H9 (cell line): ENCODE results near the gene PITX3. TPM values are rescaled to one million over a fixed set of nuclear protein-coding genes. Genes with fewer than 3 reads are reported as not detected.

Experiments used
- DNase-seq: peaks from one replicate; pipeline ENCODE4 v3.0.0-alpha.2; 2017
- H2AFZ ChIP-seq: one replicate; pipeline ENCODE4 v1.6.1; 2013; ENCODE audit warnings: mild to moderate bottlenecking, low read length, control low read depth, moderate library complexity
- H2AK5ac ChIP-seq: 2 replicates; pipeline ENCODE4 v1.6.1; 2013; ENCODE audit warnings: low read length, control low read depth, mixed read lengths; ENCODE audit not compliant: insufficient read length
- H2BK120ac ChIP-seq: one replicate; pipeline ENCODE4 v1.6.1; 2013; ENCODE audit warnings: low read depth, mild to moderate bottlenecking, low read length, control low read depth, inconsistent platforms; ENCODE audit not compliant: poor library complexity, severe bottlenecking
- H2BK12ac ChIP-seq: 2 replicates; pipeline ENCODE4 v1.6.1; 2013; ENCODE audit warnings: low read length, control low read depth, mixed read lengths, low read depth; ENCODE audit not compliant: insufficient read length
- H2BK15ac ChIP-seq: 2 replicates; pipeline ENCODE4 v1.6.1; 2013; ENCODE audit warnings: low read depth, low read length, control low read depth
- H2BK20ac ChIP-seq: one replicate; pipeline ENCODE4 v1.6.1; 2013; ENCODE audit warnings: low read depth, mild to moderate bottlenecking, low read length, control low read depth, inconsistent platforms; ENCODE audit not compliant: poor library complexity, severe bottlenecking
- H2BK5ac ChIP-seq: 2 replicates; pipeline ENCODE4 v1.6.1; 2013; ENCODE audit warnings: low read length, control low read depth, mixed read lengths; ENCODE audit not compliant: insufficient read length
- H3K14ac ChIP-seq: 2 replicates; pipeline ENCODE4 v1.6.1; 2013; ENCODE audit warnings: low read length, control low read depth; ENCODE audit not compliant: insufficient read depth
- H3K18ac ChIP-seq: 2 replicates; pipeline ENCODE4 v1.6.1; 2013; ENCODE audit warnings: low read depth, mild to moderate bottlenecking, mixed read lengths, low read length, control low read depth; ENCODE audit not compliant: insufficient read length
- H3K23ac ChIP-seq: 2 replicates; pipeline ENCODE4 v1.6.1; 2013; ENCODE audit warnings: low read length, control low read depth, mixed read lengths, low read depth; ENCODE audit not compliant: insufficient read length
- H3K23me2 ChIP-seq: 2 replicates; pipeline ENCODE4 v1.6.1; 2013; ENCODE audit warnings: low read depth, mild to moderate bottlenecking, mixed read lengths, low read length, control low read depth; ENCODE audit not compliant: insufficient read length, poor library complexity, severe bottlenecking
- H3K27ac ChIP-seq: 2 replicates; pipeline ENCODE4 v1.5.1; 2013; ENCODE audit warnings: low read length, control low read depth, mixed read lengths, low read depth; ENCODE audit not compliant: insufficient read length
- H3K27me3 ChIP-seq: 2 replicates; pipeline ENCODE4 v1.6.1; 2013; ENCODE audit warnings: low read length, control low read depth, inconsistent platforms; ENCODE audit not compliant: insufficient read depth
- H3K4ac ChIP-seq: 2 replicates; pipeline ENCODE4 v1.6.1; 2013; ENCODE audit warnings: low read depth, mild to moderate bottlenecking, control low read depth, inconsistent platforms, low read length, moderate library complexity
- H3K4me1 ChIP-seq: 2 replicates; pipeline ENCODE4 v1.6.1; 2013; ENCODE audit warnings: low read length, control low read depth, inconsistent platforms; ENCODE audit not compliant: insufficient read depth
- H3K4me2 ChIP-seq: 2 replicates; pipeline ENCODE4 v1.6.1; 2013; ENCODE audit warnings: low read length, control low read depth, mixed read lengths; ENCODE audit not compliant: insufficient read length, insufficient read depth
- H3K56ac ChIP-seq: 2 replicates; pipeline ENCODE4 v1.6.1; 2013; ENCODE audit warnings: low read depth, mild to moderate bottlenecking, mixed read lengths, low read length, control low read depth; ENCODE audit not compliant: insufficient read length
- H3K79me1 ChIP-seq: 2 replicates; pipeline ENCODE4 v1.6.1; 2013; ENCODE audit warnings: low read depth, mild to moderate bottlenecking, moderate library complexity, low read length, control low read depth, inconsistent platforms; ENCODE audit not compliant: insufficient read depth, poor library complexity, severe bottlenecking
- H3K79me2 ChIP-seq: 2 replicates; pipeline ENCODE4 v1.6.1; 2013; ENCODE audit warnings: low read length, control low read depth, inconsistent platforms; ENCODE audit not compliant: insufficient read depth
- H3K9ac ChIP-seq: 2 replicates; pipeline ENCODE4 v1.6.1; 2013; ENCODE audit warnings: low read length, control low read depth, mixed read lengths; ENCODE audit not compliant: insufficient read length; ENCODE audit errors: extremely low read depth
- H3K9me3 ChIP-seq: one replicate; pipeline ENCODE4 v1.6.1; 2013; ENCODE audit warnings: low read depth, low read length, inconsistent platforms; ENCODE audit not compliant: control insufficient read depth
- H3T11ph ChIP-seq: one replicate; pipeline ENCODE4 v1.6.1; 2013; ENCODE audit warnings: mild to moderate bottlenecking, low read length, control low read depth, inconsistent platforms
- H4K20me1 ChIP-seq: one replicate; pipeline ENCODE4 v1.6.1; 2013; ENCODE audit not compliant: control insufficient read depth, insufficient read length, insufficient read depth
- H4K5ac ChIP-seq: 2 replicates; pipeline ENCODE4 v1.6.1; 2013; ENCODE audit warnings: low read depth, mild to moderate bottlenecking, mixed read lengths, low read length, control low read depth; ENCODE audit not compliant: insufficient read length
- H4K8ac ChIP-seq: replicated peaks from 2 replicates; pipeline ENCODE4 v1.6.1; 2013; ENCODE audit warnings: low read length, control low read depth, mixed read lengths, low read depth; ENCODE audit not compliant: insufficient read length
- H4K91ac ChIP-seq: 2 replicates; pipeline ENCODE4 v1.6.1; 2013; ENCODE audit warnings: low read depth, mild to moderate bottlenecking, moderate library complexity, mixed read lengths, low read length, control low read depth; ENCODE audit not compliant: insufficient read length
- H3K27ac Mint-ChIP-seq, 3 experiments: 2 replicates in 2 of 3; 3 replicates in 1 of 3; pipeline ENCODE4 v1.8.0; 2020 to 2021; ENCODE audit warnings: mixed read lengths in 3 of 3, mild to moderate bottlenecking in 1 of 3, moderate library complexity in 1 of 3
- H3K27me3 Mint-ChIP-seq: 2 replicates; pipeline ENCODE4 v1.8.0; 2021; ENCODE audit warnings: low read depth, mild to moderate bottlenecking, moderate library complexity, mixed read lengths
- H3K36me3 Mint-ChIP-seq, 3 experiments: 2 replicates in 2 of 3; 3 replicates in 1 of 3; pipeline ENCODE4 v1.8.0; 2020 to 2021; ENCODE audit warnings: low read depth in 3 of 3, mixed read lengths in 3 of 3; ENCODE audit not compliant: insufficient read depth in 1 of 3
- H3K4me1 Mint-ChIP-seq, 2 experiments: 2 replicates each; pipeline ENCODE4 v1.8.0; 2020; ENCODE audit warnings: mixed read lengths in 2 of 2
- H3K4me3 Mint-ChIP-seq, 2 experiments: 2 replicates in 1 of 2; 3 replicates in 1 of 2; pipeline ENCODE4 v1.8.0; 2020 to 2021; ENCODE audit warnings: mild to moderate bottlenecking in 2 of 2, mixed read lengths in 2 of 2, moderate library complexity in 1 of 2
- H3K9me3 Mint-ChIP-seq, 2 experiments: 2 replicates in 1 of 2; 3 replicates in 1 of 2; pipeline ENCODE4 v1.8.0; 2020; ENCODE audit warnings: mild to moderate bottlenecking in 2 of 2, mixed read lengths in 2 of 2, moderate library complexity in 1 of 2
- CTCF ChIP-seq: fragments of 200-600 bp; sonication (generic); conservative IDR thresholded peaks from 3 replicates; pipeline ENCODE4 v1.8.0; 2021; ENCODE audit warnings: antibody characterized with exemption, mild to moderate bottlenecking
- WGBS: extraction: QIAGEN DNeasy Blood & Tissue Kit; methylation state at CpG from one replicate; pipeline ENCODE4 v1.1.7; 2013; ENCODE audit warnings: missing lambda C conversion rate, low lambda C conversion rate, mixed read lengths; ENCODE audit not compliant: insufficient read length; ENCODE audit errors: extremely low coverage; 5-methylcytosine and 5-hydroxymethylcytosine counted together
- total RNA-seq: library from RNA; stranded (reverse); gene quantifications from 2 replicates; pipeline ENCODE4 v1.2.1, GENCODE V29; 2021

The PITX3 gene
- total RNA-seq, 1 experiment from 2014 or later = not detected

GRCh38 chr10:102246261-102246660 is 4.9 kb upstream of the PITX3 start:
- H3K36me3 Mint-ChIP-seq = no peaks in the 10 kb centered on the region

More at GRCh38 chr10:102246261-102246660, 4.9 kb upstream of the PITX3 start:
- Histone ChIP-seq H2BK20ac (no peak overlapping the region), H2AFZ (no peak overlapping the region), H3K4me2 (peak overlapping the region; percentile 88), H3K79me1 (peaks cover 2% of the 10 kb centered on the region), H2AK5ac (no peak overlapping the region), H2BK15ac (no peak overlapping the region), H3K23ac (no peak overlapping the region), H3K14ac (no peak overlapping the region), H3K27me3 (peaks cover 13% of the 10 kb centered on the region; the same call in 1 of the 2 replicates), H3K9ac (peak overlapping the region; percentile 53), H2BK12ac (no peak overlapping the region), H3K79me2 (peaks cover 5% of the 10 kb centered on the region; the same call in 1 of the 2 replicates), H4K5ac (no peak overlapping the region), H3K18ac (no peak overlapping the region), H3K9me3 (no peaks in the 10 kb centered on the region), H2BK5ac (no peak overlapping the region), H3K23me2 (peaks cover 7% of the 10 kb centered on the region), H4K8ac (no peak overlapping the region), H2BK120ac (no peak overlapping the region), H3K4me1 (no peaks in the 10 kb centered on the region), H3T11ph (no peak overlapping the region), H3K4ac (no peak overlapping the region), H3K56ac (no peak overlapping the region), H4K20me1 (no peaks in the 10 kb centered on the region), H3K27ac (no peak overlapping the region), H4K91ac (no peak overlapping the region)
- no peak overlapping the region for H3K27ac Mint-ChIP-seq
- DNase-seq = no peak
- peaks cover 30% of the 10 kb centered on the region for H3K27me3 Mint-ChIP-seq
- H3K4me1 Mint-ChIP-seq = peaks cover 22 to 29% of the 10 kb centered on the region in 2 experiments
- TF ChIP-seq CTCF = no peak
- peak overlapping the region; percentile 94 to 98 for H3K4me3 Mint-ChIP-seq
- no CpG with 5 or more reads among the region's 3 CpGs for WGBS
- no peaks in the 10 kb centered on the region for H3K9me3 Mint-ChIP-seq
